Testis (tissue), 2 donors: ENCODE data around the gene LEMD2.

Experiments used
- POLR2A ChIP-seq: fragments of 450-650 bp; IDR thresholded peaks from one replicate; pipeline ENCODE4 v1.6.1; 2017; ENCODE audit warnings: antibody characterized with exemption, mild to moderate bottlenecking, moderate library complexity
- TF ChIP-seq, protein P1 (sequence below), 3 experiments: fragments of 450-650 bp in 2 of 3; fragments of 200-600 bp in 1 of 3; sonication (generic) in 1 of 3; IDR thresholded peaks; one replicate each; pipeline ENCODE4 v1.5.1; 2016 to 2019; ENCODE audit warnings: antibody characterized with exemption in 3 of 3, mild to moderate bottlenecking in 2 of 3, moderate library complexity in 1 of 3

DNA sequence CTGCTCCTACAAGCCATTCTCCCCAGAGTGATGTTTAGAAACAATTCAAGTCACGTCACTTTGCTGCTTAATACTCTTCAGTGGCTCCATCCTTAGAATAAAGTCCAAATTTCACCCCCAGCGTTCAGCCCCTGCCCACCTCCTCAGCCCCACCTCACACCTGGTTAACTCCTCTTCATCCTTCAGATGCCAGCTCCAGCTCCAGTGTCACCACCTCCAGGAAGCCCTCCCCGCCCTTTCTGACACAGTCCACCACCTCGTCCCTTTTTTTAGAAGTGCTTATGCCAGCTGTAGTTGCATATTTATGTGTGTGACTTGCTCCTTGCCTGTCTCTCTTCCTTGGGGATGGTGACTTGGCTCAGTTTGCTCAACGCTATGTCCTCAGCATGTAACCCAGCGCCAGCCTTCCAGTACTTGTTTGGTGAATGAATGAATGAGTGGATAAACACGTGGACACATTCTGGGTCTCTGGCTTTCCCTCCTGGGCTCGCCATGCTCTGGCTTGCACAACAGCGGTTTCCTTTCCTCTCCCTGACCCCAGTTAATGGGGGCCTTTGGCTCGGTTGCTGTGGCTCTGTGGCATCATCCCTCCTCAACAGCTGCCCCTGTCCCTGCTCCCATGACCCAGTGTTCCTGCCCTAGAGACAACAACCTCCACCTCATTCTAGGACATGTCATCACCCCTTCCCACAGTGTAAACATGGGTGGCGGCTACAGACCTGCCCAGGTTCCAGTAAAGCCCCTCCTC, 38.5 kb downstream of the LEMD2 start:
- no peak for TF ChIP-seq POLR2A
- TF ChIP-seq, protein P1, sequence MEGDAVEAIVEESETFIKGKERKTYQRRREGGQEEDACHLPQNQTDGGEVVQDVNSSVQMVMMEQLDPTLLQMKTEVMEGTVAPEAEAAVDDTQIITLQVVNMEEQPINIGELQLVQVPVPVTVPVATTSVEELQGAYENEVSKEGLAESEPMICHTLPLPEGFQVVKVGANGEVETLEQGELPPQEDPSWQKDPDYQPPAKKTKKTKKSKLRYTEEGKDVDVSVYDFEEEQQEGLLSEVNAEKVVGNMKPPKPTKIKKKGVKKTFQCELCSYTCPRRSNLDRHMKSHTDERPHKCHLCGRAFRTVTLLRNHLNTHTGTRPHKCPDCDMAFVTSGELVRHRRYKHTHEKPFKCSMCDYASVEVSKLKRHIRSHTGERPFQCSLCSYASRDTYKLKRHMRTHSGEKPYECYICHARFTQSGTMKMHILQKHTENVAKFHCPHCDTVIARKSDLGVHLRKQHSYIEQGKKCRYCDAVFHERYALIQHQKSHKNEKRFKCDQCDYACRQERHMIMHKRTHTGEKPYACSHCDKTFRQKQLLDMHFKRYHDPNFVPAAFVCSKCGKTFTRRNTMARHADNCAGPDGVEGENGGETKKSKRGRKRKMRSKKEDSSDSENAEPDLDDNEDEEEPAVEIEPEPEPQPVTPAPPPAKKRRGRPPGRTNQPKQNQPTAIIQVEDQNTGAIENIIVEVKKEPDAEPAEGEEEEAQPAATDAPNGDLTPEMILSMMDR (IDR thresholded peaks at IDR 0.05), result no peak
